Measurements from ENCODE around the gene CTRB1.

Gene CTRB1

GRCh38 chr16:75273054-75273925, 54.5 kb downstream of the CTRB1 start:
- DNase-seq: peak; percentile 56
